ENCODE measurements around the gene PHACTR4. TPM values are rescaled to one million over a fixed set of nuclear protein-coding genes. Genes with fewer than 3 reads are reported as not detected.

The PHACTR4 gene
- total and polyA plus RNA-seq, 9 of the 15 experiments (the other 6 are each of a cell fraction or from before 2014, with no cell fraction given), result 6.4 to 43.6 (median 14.2) TPM

- Histone ChIP-seq H4K20me1 (replicated peaks; ENCODE audit: control insufficient read depth, insufficient read depth, low read length) (no peaks in the 10 kb centered on the region), H3K27ac (ENCODE audit: extremely low read depth, low read depth, low read length) (no peak overlapping the region), H3K4me1 (replicated peaks in 1 of 2; ENCODE audit: control insufficient read depth in 2 of 2, insufficient read depth in 2 of 2, low read length in 2 of 2) (no peaks in the 10 kb centered on the region), H3K9me3 (replicated peaks; ENCODE audit: control insufficient read depth, insufficient read depth, low read depth, low read length) (no peaks in the 10 kb centered on the region), H3K9me1 (ENCODE audit: control insufficient read depth, insufficient read depth, low read length) (no peaks in the 10 kb centered on the region), H2AFZ (ENCODE audit: low read depth, low read length) (no peak overlapping the region), H3K79me2 (ENCODE audit: control insufficient read depth, insufficient read depth, low read length) (0 out of 3 replicates have a peak, but pooled peaks cover 2% of the 10 kb centered on the region), H3K36me3 (ENCODE audit: control insufficient read depth, insufficient read depth, low read length) (peaks cover 2% of the 10 kb centered on the region; the same call in 1 of the 3 replicates), H3K9ac (ENCODE audit: insufficient read depth in 1 of 2, low read depth in 2 of 2, low read length in 2 of 2) (no peak overlapping the region), H3K4me3 (no peak overlapping the region), H3K4me2 (ENCODE audit: insufficient read depth, low read length) (no peak overlapping the region), H3K27me3 (ENCODE audit: control insufficient read depth in 2 of 2, insufficient read depth in 2 of 2, low read length in 2 of 2) (no peaks in the 10 kb centered on the region)
- 77% methylated on average over 6 of the region's 6 CpGs for WGBS (ENCODE audit: insufficient coverage, low coverage, missing lambda C conversion rate)
- TF ChIP-seq BRD9 (IDR thresholded peaks at IDR 0.05; ENCODE audit: low read depth, partially characterized antibody), result no peak
- TF ChIP-seq ZBTB12 (CRISPR knock-in tag; IDR thresholded peaks at IDR 0.05), result no peak
- TF ChIP-seq TRIM28 (IDR thresholded peaks at IDR 0.05), result no peak
- TF ChIP-seq NFATC3 (IDR thresholded peaks at IDR 0.05), result no peak
- TF ChIP-seq E2F8 (IDR thresholded peaks at IDR 0.05; ENCODE audit: low read depth, partially characterized antibody), result no peak
- TF ChIP-seq MLX (CRISPR knock-in tag; conservative IDR thresholded peaks at IDR 0.05), result no peak
- TF ChIP-seq BRCA1 (IDR thresholded peaks at IDR 0.05), result no peak
- TF ChIP-seq BRCA1 (CRISPR knock-in tag; IDR thresholded peaks at IDR 0.05), result no peak
- TF ChIP-seq SMARCC2 (IDR thresholded peaks at IDR 0.05; ENCODE audit: low read depth), result no peak
- intact Hi-C loops (cut with micrococcal nuclease) (no loop called here), in situ Hi-C loops (cut with MboI) (loop anchor here (25.0 kb wide), 1 partner anchor 1383 kb away; no protein-coding TSS in a partner anchor)
- no TSS peak for BruUV-seq (replicated peaks)
- DNase-seq (ENCODE audit: extremely low read depth in 1 of 4, low spot score in 3 of 4) (no peak), ATAC-seq (no peak), FAIRE-seq (no peak)
- POLR2A ChIA-PET, result interaction anchor here (0.6 to 2.7 kb wide), 7 partner anchors 8 to 78 kb away, joined by 3 to 18 read pairs (median 4); partner anchors contain the start of gene RCC1
- CTCF ChIA-PET (ENCODE audit: low intra/inter-chr PET ratio), result no interaction called here
These were observed 59.5 kb downstream of the PHACTR4 start for GRCh38 chr1:28428990-28429520.

Data from K562 (cell line).